ENCODE measurements around the gene ENSA. TPM values are rescaled to one million over a fixed set of nuclear protein-coding genes. Genes with fewer than 3 reads are reported as not detected.
"Not testable (repeated sequence)": the region's sequence is repeated elsewhere in the genome, so short reads cannot be mapped to it uniquely, and the experiment has no call there.

Gene ENSA
- total RNA-seq, 1 experiment from 2014 or later = 254 TPM

DNA sequence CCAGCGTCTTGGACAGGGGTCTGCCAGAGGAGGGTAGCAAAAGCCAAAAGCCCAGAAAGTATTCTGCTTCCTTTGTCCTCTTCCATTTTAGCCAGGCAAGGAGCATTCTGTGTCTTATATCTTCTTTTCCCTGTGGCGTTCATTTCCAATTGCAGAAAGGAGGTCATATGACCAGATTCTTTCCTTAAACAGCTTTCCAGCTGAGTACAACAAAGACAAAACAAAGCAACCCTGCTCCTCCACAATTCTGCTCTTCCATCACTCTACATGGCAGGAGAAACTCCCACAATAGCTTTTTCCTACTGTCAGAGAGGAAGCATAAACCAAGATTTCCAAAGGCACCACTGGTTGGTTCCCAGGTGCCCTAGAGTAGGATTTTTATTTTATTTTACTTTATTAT, 19.7 kb downstream of the ENSA start (continued):
- no peak for TF ChIP-seq ZNF138 (CRISPR knock-in tag; conservative IDR thresholded peaks at IDR 0.05)
- no peak for TF ChIP-seq SOX15 (CRISPR knock-in tag; IDR thresholded peaks at IDR 0.05)
- TF ChIP-seq ZNF219 (CRISPR knock-in tag; IDR thresholded peaks at IDR 0.05; ENCODE audit: borderline replicate concordance) = no peak
- TF ChIP-seq TCF7 (CRISPR knock-in tag; IDR thresholded peaks at IDR 0.05; ENCODE audit: low read depth) = no peak
- no peak for TF ChIP-seq TEAD4 (CRISPR knock-in tag; IDR thresholded peaks at IDR 0.05)
- TF ChIP-seq, protein P1, sequence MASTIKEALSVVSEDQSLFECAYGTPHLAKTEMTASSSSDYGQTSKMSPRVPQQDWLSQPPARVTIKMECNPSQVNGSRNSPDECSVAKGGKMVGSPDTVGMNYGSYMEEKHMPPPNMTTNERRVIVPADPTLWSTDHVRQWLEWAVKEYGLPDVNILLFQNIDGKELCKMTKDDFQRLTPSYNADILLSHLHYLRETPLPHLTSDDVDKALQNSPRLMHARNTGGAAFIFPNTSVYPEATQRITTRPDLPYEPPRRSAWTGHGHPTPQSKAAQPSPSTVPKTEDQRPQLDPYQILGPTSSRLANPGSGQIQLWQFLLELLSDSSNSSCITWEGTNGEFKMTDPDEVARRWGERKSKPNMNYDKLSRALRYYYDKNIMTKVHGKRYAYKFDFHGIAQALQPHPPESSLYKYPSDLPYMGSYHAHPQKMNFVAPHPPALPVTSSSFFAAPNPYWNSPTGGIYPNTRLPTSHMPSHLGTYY (CRISPR knock-in tag; IDR thresholded peaks at IDR 0.05) = no peak
- TF ChIP-seq FOXP4 (CRISPR knock-in tag; IDR thresholded peaks at IDR 0.05) = no peak
- no peak for TF ChIP-seq AR (CRISPR knock-in tag; IDR thresholded peaks at IDR 0.05)

GRCh38 chr1:150606463-150607142, 22.8 kb downstream of the ENSA start:
- peaks cover 11% of the 10 kb centered on the region for H3K36me3 Mint-ChIP-seq
- H3K4me1 Mint-ChIP-seq = peaks cover 42% of the 10 kb centered on the region
- no peaks in the 10 kb centered on the region; the same call in 1 of the 2 replicates for H3K27me3 Mint-ChIP-seq (ENCODE audit: low read depth)
- ChIA-PET CTCF (interaction anchor here (0.9 kb wide), 1 partner anchor 47 kb away, joined by 3 read pairs; no protein-coding TSS in a partner anchor), POLR2A (interaction anchor here (0.6 to 3.0 kb wide), 5 partner anchors 20 to 571 kb away, joined by 3 to 20 read pairs (median 3); partner anchors contain the start of gene MCL1)
- peak overlapping the region; percentile 90 for H3K27ac Mint-ChIP-seq
- no peaks in the 10 kb centered on the region for H3K9me3 Mint-ChIP-seq
- no peak overlapping the region for H3K4me3 Mint-ChIP-seq
- ATAC-seq = no peak
- TF ChIP-seq ZBTB43 (CRISPR knock-in tag; IDR thresholded peaks at IDR 0.05) = no peak
- no peak for TF ChIP-seq ZNF423 (CRISPR knock-in tag; IDR thresholded peaks at IDR 0.05)
- no peak for TF ChIP-seq ZNF512 (CRISPR knock-in tag; IDR thresholded peaks at IDR 0.05; ENCODE audit: borderline replicate concordance)
- no peak for DNase-seq (ENCODE audit: low spot score)

- H3K4me3 Mint-ChIP-seq; ATAC-seq; H3K27me3 Mint-ChIP-seq (ENCODE audit: low read depth); H3K9me3 Mint-ChIP-seq; DNase-seq (ENCODE audit: low spot score): not testable (repeated sequence)
- TF ChIP-seq ZNF121 (CRISPR knock-in tag; IDR thresholded peaks at IDR 0.05) = peak; percentile 88
- CTCF ChIA-PET = interaction anchor here (0.6 to 1.5 kb wide), 7 partner anchors 16 to 269 kb away, joined by 3 to 6 read pairs (median 4); partner anchors contain the start of gene MCL1
- Mint-ChIP-seq H3K27ac (peak overlapping the region; percentile 99), H3K36me3 (peaks cover 10% of the 10 kb centered on the region), H3K4me1 (peaks cover 36% of the 10 kb centered on the region)
- POLR2A ChIA-PET = interaction anchor here (0.5 to 3.0 kb wide), 9 partner anchors 9 to 47 kb away, joined by 3 to 20 read pairs (median 4); partner anchors contain the start of genes ENSA and MCL1
Observed at GRCh38 chr1:150605451-150605731, 24.0 kb downstream of the ENSA start.

Data from WTC11 (cell line).